Measurements from ENCODE around the gene MCTS1.

DNA sequence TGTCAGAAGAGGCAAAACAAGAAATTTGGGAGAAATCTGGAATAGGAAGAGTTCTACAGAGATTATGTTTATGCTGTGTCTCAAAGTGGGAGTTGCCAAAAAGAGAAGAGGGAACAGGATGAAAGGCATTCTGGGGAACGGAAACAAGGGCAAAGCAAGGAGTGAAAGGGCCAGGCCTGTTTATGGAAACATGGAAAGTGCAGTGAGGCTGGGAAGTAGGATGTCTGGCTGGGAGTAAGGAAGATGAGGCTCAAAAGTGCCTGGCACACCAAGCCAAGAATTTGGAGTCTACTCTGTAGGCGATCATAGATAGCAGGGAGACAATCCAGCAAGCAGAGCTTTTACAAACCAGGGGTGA lies 41.4 kb upstream of the MCTS1 start:
- TF ChIP-seq POLR2A (IDR thresholded peaks at IDR 0.05; ENCODE audit: low read depth) (no peak), EP300 (IDR thresholded peaks at IDR 0.05) (no peak), POLR2AphosphoS5 (IDR thresholded peaks at IDR 0.05) (no peak)
- TF ChIP-seq, protein P1, sequence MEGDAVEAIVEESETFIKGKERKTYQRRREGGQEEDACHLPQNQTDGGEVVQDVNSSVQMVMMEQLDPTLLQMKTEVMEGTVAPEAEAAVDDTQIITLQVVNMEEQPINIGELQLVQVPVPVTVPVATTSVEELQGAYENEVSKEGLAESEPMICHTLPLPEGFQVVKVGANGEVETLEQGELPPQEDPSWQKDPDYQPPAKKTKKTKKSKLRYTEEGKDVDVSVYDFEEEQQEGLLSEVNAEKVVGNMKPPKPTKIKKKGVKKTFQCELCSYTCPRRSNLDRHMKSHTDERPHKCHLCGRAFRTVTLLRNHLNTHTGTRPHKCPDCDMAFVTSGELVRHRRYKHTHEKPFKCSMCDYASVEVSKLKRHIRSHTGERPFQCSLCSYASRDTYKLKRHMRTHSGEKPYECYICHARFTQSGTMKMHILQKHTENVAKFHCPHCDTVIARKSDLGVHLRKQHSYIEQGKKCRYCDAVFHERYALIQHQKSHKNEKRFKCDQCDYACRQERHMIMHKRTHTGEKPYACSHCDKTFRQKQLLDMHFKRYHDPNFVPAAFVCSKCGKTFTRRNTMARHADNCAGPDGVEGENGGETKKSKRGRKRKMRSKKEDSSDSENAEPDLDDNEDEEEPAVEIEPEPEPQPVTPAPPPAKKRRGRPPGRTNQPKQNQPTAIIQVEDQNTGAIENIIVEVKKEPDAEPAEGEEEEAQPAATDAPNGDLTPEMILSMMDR (IDR thresholded peaks at IDR 0.05), result no peak

Data from esophagus muscularis mucosa (tissue), 4 donors.